HG03520 (cell line): ENCODE data around the gene EGLN1.

Experiments used
- ATAC-seq: cut with Tn5 transposase; IDR thresholded peaks from one replicate; pipeline ENCODE4 v1.9.1; 2021; ENCODE audit warnings: mild to moderate bottlenecking, moderate library complexity; ENCODE audit not compliant: unreplicated experiment

The EGLN1 gene

DNA sequence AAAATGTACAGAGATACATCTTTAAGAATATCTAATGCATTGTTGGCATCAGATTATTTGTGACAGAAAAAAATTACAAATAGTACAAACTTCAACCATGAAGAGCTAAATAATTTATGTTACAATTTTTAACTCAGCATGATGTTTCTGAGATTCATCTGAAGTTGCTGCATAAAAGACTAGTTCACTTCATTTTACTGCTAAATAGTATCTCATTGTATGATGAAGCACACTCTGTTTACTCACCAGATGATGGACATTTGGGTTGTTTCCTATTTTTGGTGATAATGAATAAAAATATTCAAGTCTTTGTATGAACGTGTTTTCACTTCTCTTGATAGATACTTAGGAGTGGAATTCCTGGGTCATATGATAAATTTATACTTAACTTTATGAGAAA lies 20.6 kb downstream of the EGLN1 start:
- ATAC-seq, result no peak

DNA sequence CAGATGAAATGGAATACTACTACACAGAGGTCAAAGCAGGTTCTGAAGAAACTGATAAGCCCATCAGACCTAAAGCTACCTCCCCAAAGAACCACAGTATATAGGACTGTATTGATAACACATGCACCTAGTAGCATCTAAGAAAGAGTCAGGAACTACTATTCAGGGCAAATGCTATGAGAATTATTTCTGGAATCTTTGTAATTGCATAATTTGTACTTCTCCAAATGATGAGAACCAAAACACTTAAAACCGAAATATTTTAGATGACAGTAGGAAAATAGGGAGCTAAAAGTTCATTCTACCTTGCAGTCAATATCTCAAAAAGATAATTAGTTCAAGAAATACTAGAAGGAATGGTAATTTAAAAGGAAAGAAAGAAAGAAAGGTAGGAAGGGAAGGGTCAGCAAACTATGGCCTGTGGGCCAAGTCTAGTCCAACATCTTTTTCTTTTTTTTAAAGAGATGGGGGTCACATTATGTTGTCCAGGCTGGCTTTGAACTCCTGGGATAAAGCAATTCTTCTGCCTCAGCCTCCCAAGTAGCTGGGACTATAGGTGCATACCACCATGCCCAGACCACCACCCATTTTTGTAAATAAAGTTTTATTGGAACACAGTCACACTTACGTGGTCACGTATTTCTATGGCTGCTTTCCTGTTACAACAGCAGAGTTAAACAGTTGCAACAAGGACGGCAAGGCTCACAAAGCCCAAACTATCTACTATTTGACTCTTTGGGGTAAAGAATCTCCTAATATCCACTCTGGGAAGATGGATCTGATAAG lies 24.0 kb downstream of the EGLN1 start:
- no peak for ATAC-seq

- ATAC-seq, result no peak
These were observed 25.4 kb downstream of the EGLN1 start for GRCh38 chr1:231396643-231397042.

DNA sequence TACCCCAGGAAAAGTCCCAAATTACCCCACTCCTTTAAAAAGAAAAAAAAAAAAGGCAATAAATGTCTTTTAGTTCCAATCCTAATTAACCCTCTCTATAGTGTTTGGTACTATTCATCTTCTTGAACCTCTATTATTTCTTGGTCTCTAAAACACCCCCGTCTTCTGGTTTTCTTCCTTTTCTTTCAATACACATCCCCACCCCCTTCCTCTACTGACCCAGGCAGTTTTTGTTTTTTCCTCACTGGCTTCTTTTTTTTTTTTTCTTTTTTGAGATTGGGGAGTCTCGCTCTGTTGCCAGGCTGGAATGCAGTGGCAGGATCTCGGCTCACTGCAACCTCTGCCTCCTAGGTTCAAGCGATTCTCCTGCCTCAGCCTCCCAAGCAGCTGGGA lies 26.1 kb downstream of the EGLN1 start:
- ATAC-seq, result no peak

- no peak for ATAC-seq
These were observed 26.8 kb downstream of the EGLN1 start for GRCh38 chr1:231395076-231395997.

DNA sequence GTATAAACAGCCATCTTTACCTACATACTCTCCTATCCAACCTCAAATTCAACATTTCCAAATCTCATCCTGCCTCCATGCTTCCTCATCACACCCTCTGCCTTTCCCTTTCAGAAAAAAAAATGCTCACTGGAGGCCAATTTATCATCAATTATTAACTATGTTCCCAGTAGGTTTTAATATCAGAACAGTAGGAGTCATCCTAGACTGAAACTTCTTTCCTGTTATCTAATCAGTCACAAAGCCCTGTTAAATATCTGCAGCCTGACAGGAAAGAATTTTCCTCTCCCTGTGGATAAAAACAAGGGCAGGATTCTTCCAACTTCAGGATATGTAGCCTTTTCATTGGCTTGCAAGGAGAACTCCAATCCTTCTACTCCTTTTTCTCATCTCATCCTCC lies 28.4 kb downstream of the EGLN1 start:
- no peak for ATAC-seq

DNA sequence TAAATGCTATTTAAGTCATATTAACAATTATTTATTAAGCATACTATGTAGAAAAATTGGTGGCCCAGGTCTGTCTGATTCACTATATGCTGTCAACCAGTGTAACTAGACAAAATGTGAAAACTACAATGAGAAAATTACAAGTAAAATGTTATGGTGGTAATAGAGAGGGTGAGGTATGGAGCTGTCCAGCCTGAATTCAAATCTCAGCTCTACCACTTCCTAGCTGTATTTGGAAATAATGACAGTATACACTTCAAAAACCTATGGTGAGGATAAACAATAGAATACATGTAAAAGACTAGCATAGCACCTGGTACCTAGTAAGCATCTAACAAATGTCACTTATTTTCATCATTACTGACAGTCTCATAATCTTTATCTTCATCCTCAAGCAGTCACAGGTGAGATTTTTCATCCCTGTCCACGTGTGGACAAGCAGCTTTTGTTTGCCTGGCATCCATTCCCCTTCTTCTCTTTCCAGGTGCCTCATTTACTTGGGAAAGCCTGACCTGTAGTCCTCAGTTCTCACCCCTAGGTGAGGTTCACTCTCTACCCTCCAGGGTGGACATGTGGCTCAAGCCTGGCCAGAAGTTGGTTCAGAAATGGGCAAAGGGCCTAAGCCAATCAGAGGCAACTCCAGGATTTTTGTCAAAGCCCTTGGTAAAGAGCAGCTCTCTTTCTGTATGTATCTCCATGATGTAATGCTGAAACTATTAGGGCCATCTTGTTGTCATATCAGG lies 29.5 kb downstream of the EGLN1 start:
- no peak for ATAC-seq

DNA sequence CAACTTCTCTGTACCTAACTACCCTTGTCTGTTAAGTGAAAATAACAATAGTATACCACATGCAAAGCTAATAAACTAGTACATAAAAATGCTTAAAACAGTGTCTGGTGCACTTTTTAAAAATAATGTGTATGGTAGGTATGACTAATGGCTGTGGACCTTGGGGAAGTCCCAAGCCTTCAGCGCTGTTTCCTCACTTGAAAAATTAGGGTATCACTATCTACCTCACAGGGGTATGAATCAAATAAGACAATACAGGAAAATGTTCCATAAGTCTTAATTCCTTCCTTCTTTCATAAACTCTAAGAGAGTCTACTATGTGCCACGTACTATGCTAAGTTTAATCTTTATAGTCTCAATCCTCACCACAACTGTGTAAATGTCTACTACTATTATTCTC lies 32.0 kb downstream of the EGLN1 start:
- ATAC-seq, result no peak

GRCh38 chr1:231387770-231388669 lies 34.1 kb downstream of the EGLN1 start:
- no peak for ATAC-seq

DNA sequence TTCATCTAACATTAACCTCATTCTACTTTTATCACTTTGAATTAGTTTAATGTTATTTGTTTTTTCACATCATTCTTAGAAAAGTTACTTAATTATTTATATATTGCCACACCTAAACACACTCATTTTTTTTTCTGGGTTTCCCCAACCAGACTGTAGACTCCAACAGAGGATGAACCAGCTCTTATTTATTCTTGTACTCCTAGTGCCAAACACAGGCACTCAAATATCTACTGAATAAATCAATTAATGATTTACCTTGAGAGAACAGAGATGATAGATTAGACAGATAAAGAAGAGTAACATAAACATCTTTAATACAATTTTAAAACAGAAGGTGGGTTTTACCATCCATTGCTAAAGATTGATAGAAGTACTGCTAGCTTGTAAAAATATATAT lies 35.6 kb downstream of the EGLN1 start:
- no peak for ATAC-seq

- no peak for ATAC-seq
These were observed 36.7 kb downstream of the EGLN1 start for GRCh38 chr1:231385416-231385748.

DNA sequence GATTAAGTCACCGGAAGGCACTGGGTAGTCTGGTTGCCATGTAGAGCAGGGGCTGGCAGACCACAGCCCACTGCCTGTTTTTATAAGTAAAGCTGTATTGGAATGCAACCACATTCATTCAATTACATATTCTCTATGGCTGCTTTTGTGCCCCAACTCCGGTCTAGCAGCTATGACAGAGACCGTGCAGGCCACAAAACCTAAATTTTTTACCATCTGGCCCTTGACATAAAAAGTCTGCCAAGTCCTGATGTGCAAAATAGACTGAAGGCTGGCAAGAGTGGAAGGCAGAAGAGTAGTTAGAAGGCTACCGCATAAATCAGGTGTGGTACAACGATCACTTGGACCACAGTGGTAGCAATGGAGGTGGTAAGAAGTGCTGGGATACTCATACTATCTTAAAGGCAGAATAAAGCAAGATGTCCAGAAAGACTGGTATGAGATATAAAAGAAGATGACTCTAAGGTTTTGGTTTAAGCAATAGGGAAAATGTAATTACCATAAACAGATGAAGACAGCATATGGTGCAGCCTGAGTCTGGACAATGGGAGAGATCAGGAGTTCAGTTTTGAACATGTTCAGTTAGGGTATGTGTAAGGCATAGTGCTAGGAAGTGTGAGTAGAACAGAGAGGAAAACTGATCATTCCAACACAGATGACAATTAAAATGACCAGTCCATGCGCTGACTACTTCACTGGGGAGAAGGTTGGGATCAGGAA lies 37.2 kb downstream of the EGLN1 start:
- no peak for ATAC-seq

GRCh38 chr1:231383159-231383860 lies 38.8 kb downstream of the EGLN1 start:
- no peak for ATAC-seq

DNA sequence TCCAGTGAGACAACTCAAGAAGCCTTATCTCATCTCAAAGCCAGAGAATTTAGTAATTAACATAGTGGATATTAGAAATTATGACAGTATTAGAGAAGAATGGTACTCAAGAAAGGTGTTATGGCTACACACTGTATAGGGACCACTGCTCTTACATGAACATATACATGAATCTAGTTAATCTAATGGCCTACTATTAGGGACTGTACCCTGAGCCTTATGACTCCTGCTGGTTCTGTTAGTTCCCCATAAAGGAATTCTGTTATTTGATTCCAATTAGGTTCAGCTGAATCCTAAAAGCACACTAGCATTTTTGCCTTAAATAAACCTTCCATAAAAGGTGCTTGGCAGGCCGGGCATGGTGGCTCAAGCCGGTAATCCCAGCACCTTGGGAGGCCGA lies 39.7 kb downstream of the EGLN1 start:
- ATAC-seq, result no peak

DNA sequence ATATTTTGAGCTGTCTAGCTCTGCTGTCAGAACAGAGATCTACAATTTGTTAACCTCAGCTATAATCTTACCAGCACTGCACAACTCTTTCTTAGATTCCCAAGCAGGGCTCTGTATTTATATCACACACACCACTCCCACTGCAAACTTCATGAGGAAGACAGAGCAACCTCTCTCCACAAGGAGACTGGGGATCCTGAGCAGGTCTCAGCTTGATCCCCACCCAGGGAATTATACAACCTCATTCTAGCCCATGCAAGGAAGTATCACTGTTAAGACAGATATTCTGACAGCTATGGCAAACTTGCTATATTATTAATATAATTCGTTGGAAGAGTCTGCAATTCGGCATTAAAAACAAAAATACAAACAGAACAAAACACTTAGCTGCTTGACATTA lies 40.4 kb downstream of the EGLN1 start:
- ATAC-seq, result no peak

DNA sequence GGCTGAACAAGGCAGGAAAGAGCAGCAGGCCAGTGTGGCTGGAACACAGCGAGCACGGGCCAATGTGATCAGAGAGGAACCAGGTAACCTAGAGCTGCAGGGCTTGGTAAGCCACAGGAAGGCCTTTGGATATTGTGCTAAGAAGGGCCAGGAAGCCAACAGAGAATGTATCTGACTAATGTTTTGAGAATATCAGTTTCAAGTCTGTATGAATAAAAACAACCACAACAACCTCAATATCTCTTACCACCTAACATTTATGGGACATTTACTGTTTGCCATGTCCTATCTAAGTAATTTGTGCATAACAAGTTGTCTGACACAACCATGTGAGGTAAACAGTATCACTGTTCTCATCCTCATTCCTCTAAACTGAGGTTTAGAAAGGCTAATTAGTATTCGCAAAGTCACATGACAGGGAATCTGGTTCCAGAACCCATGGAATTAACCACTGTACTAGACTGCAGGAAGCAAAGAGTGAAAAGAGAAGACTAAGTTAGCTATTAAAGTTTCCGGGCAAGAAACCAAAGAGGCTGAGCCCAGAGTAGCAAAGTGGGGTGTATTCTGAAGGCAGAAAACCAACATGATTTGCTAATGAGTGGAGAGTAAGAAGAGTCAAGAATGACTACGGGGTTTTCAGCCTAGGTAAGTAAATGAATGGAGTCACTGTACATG lies 45.1 kb downstream of the EGLN1 start:
- ATAC-seq, result no peak

DNA sequence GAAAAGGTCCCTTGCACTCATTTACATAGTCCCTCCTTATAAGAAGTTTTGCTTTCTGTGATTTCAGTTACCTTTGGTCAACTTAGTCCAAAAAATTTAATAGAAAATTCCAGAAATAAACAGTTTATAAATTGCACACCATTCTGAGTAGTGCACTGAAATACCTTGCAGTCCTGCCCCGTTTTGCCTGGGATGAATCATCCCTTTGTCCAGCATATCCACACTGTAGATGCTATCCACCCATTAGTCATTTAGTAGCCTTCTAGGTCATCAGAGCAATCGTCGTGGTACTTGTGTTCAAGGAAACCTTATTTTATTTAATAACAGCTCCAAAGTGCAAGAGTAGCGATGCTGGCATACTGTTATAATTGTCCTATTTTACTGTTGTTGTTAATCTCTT lies 46.0 kb downstream of the EGLN1 start:
- no peak for ATAC-seq

DNA sequence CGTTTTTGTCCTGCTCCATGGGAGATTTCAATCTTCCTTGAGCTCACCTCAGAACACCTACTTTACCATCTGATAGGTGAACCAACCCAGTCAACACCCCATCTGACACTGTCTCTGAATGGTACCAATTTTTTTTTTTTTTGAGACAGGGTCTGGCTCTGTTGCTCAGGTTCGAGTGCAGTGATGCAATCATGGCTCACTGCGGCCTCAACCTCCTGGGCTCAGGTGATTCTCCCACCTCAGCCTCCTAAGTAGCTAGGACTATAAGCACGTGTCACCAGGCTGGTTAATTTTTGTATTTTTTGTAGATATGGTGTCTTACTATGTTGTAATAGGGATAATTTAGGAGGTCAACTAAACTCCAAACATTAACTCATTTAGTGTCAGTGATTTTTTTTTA lies 47.7 kb downstream of the EGLN1 start:
- ATAC-seq, result no peak

DNA sequence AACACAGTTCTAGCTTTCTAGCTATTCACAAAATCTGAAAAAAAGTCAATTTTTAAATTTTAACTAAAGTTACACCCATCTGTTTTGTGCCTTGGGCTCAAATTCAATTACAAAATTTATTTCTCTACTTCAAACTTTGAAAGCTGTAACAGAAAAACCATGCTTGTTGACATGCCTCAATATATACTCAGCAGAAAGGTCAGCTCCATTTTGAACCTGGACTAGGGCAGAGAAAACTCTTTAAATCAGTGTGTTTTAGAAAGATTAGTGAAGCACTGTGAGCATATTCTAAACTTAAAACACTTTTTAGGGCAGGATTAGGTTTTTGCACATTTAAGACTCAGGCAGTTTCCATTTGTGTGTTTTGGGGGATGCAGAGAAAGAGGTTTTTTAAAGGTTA lies 49.6 kb downstream of the EGLN1 start:
- no peak for ATAC-seq
